Measurements from ENCODE around the gene FANCE. TPM values are rescaled to one million over a fixed set of nuclear protein-coding genes. Genes with fewer than 3 reads are reported as not detected.
"Not testable (repeated sequence)": the region's sequence is repeated elsewhere in the genome, so short reads cannot be mapped to it uniquely, and the experiment has no call there.

FANCE gene
- total RNA-seq, 1 experiment from 2014 or later = 10.4 TPM

DNA sequence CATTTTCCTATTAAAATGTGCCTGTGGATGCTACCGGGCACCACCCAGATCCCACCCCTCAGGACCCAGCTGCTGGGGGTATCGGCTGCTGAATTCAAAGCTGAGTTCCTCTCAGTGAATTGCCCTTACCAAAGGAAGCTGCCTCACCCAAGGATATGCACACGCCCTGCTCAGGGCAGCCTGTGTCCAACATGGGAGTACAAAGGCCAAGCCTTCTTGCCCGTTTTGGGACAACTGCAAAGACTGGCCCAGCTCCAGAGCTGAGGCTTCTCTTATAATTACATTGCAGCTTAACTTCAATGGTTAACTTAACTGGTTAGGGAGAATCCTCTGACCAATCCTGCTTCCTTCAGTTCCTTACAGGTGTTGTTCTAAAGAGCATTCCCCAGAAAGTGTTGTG lies 19.8 kb upstream of the FANCE start:
- no peaks in the 10 kb centered on the region for H3K27me3 Mint-ChIP-seq (ENCODE audit: unreplicated experiment)
- TF ChIP-seq, protein P1, sequence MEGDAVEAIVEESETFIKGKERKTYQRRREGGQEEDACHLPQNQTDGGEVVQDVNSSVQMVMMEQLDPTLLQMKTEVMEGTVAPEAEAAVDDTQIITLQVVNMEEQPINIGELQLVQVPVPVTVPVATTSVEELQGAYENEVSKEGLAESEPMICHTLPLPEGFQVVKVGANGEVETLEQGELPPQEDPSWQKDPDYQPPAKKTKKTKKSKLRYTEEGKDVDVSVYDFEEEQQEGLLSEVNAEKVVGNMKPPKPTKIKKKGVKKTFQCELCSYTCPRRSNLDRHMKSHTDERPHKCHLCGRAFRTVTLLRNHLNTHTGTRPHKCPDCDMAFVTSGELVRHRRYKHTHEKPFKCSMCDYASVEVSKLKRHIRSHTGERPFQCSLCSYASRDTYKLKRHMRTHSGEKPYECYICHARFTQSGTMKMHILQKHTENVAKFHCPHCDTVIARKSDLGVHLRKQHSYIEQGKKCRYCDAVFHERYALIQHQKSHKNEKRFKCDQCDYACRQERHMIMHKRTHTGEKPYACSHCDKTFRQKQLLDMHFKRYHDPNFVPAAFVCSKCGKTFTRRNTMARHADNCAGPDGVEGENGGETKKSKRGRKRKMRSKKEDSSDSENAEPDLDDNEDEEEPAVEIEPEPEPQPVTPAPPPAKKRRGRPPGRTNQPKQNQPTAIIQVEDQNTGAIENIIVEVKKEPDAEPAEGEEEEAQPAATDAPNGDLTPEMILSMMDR (IDR thresholded peaks at IDR 0.05; ENCODE audit: unreplicated experiment) = no peak
- peaks cover 3% of the 10 kb centered on the region for H3K36me3 Mint-ChIP-seq (ENCODE audit: insufficient read depth, unreplicated experiment)
- intact Hi-C loops (cut with micrococcal nuclease; ENCODE audit: unreplicated experiment) = no loop called here
- H3K27ac Mint-ChIP-seq (ENCODE audit: unreplicated experiment) = no peak overlapping the region
- no peak for DNase-seq
- no TSS peak for BruUV-seq (replicated peaks)
- H3K4me1 Mint-ChIP-seq (ENCODE audit: low read depth, unreplicated experiment) = no peaks in the 10 kb centered on the region
- H3K4me3 Mint-ChIP-seq (ENCODE audit: low read depth, unreplicated experiment) = no peak overlapping the region
- peaks cover 3% of the 10 kb centered on the region for H3K9me3 Mint-ChIP-seq (ENCODE audit: low read depth, unreplicated experiment)
- CTCF ChIA-PET = no interaction called here

DNA sequence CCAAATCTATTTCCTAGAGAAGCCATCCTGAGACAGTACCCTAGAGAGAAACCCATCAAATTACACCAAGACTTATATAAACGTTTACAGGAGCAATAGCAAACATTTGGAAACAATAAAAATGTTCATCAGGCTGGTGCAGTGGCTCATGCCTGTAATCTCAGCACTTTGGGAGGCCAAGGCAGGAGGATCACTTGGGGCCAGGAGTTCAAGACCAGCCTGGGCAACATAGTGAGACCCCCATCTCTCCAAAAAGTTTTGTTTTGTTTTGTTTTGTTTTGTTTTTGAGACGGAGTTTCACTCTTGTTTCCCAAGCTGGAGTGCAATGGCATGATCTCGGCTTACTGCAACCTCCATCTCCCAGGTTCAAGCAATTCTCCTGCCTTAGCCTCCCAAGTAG lies 19.4 kb upstream of the FANCE start:
- H3K27me3 Mint-ChIP-seq (ENCODE audit: unreplicated experiment); H3K36me3 Mint-ChIP-seq (ENCODE audit: insufficient read depth, unreplicated experiment); intact Hi-C loops (cut with micrococcal nuclease; ENCODE audit: unreplicated experiment); H3K9me3 Mint-ChIP-seq (ENCODE audit: low read depth, unreplicated experiment); H3K4me3 Mint-ChIP-seq (ENCODE audit: low read depth, unreplicated experiment); CTCF ChIA-PET; H3K4me1 Mint-ChIP-seq (ENCODE audit: low read depth, unreplicated experiment); H3K27ac Mint-ChIP-seq (ENCODE audit: unreplicated experiment); BruUV-seq (replicated peaks); DNase-seq: not testable (repeated sequence)

DNA sequence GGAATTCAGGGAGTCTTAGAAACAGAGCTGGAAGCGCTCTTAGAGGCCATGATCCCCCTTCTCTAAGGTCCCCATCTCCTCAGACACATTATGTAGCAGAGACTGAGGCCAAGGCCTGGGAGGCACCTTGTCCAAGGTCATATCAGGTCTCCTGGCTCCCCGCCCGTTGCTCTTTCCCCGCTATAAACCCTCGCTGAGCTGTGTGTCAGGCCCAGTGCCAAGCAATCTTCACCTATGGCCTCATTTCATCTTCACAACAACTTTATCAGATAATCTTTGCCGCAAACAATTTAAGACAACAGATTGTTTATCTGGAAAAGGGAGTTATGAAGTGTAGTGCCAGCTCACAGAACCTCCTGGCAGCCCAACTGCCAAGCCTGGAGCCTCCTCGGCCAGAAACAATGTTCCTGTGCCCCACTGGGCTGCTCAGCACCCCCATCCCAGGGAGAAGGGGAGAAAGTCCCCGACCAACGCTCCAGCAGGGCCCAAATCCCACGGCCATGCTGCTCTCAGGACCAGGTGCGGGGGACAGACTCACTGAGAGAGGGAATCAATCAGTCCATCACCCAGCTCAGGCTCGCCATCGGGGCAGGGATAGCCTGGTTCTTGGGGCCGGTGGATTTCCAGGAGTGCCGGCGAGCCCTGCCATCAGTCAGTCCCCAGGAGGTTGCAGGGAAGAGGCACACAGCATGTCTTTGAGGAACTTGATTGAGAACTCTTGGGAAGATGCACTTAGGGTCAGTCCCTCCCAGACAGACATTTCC lies 16.9 kb upstream of the FANCE start:
- CTCF ChIA-PET = interaction anchor here (0.6 to 1.8 kb wide), 2 partner anchors 94 to 1216 kb away, joined by 3 to 4 read pairs; no protein-coding TSS in a partner anchor
- H3K4me3 Mint-ChIP-seq (ENCODE audit: low read depth, unreplicated experiment) = no peak overlapping the region
- no peak for DNase-seq
- H3K27ac Mint-ChIP-seq (ENCODE audit: unreplicated experiment) = no peak overlapping the region
- intact Hi-C loops (cut with micrococcal nuclease; ENCODE audit: unreplicated experiment) = no loop called here
- no peaks in the 10 kb centered on the region for H3K4me1 Mint-ChIP-seq (ENCODE audit: low read depth, unreplicated experiment)
- H3K9me3 Mint-ChIP-seq (ENCODE audit: low read depth, unreplicated experiment) = no peaks in the 10 kb centered on the region
- BruUV-seq (replicated peaks) = no TSS peak
- no peaks in the 10 kb centered on the region for H3K36me3 Mint-ChIP-seq (ENCODE audit: insufficient read depth, unreplicated experiment)
- no peaks in the 10 kb centered on the region for H3K27me3 Mint-ChIP-seq (ENCODE audit: unreplicated experiment)
- TF ChIP-seq, protein P1 (IDR thresholded peaks at IDR 0.05; ENCODE audit: unreplicated experiment) = no peak

DNA sequence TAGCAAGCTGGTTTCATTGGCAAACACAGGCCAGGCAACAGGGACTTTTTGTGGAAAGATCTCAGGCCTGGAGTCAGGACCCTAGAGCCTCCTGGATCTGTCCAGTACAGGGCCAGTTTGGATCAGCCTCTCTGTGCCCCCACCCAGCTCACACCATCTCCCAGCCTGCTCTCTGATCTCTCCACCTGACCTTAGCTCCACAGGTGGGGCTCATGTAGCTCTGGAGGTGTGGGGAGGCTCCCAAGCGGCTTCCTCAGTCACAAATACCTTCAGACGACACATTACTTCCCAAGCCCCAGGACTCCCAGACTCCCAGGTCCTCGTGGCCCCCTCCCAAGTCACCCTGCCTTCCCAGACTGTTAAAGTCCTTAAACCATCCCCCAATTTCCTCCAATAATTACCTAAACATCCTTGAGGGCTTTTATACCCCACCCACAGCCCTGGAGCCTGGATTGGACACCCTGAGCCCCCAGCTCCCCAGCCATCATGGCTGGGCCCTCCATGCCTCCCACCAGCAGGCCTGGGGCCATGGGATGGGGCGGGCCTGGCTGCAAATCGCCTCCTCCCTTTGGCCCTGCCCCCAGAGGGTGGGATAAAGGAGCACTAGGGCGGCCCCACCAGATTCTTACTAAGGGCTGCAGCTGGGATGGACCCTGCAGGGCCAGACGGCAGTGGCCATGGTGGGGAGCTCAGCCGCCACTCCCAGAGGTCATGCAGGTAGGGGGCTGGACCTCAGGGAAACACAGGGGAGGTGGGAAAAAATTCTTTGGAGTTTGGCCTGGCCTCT lies 15.9 kb upstream of the FANCE start:
- no peaks in the 10 kb centered on the region for H3K27me3 Mint-ChIP-seq (ENCODE audit: unreplicated experiment)
- H3K27ac Mint-ChIP-seq (ENCODE audit: unreplicated experiment) = no peak overlapping the region
- CTCF ChIA-PET = interaction anchor here (0.6 to 1.8 kb wide), 4 partner anchors 13 to 1217 kb away, joined by 3 to 5 read pairs (median 4); no protein-coding TSS in a partner anchor
- H3K9me3 Mint-ChIP-seq (ENCODE audit: low read depth, unreplicated experiment) = no peaks in the 10 kb centered on the region
- H3K36me3 Mint-ChIP-seq (ENCODE audit: insufficient read depth, unreplicated experiment) = no peaks in the 10 kb centered on the region
- no peak overlapping the region for H3K4me3 Mint-ChIP-seq (ENCODE audit: low read depth, unreplicated experiment)
- H3K4me1 Mint-ChIP-seq (ENCODE audit: low read depth, unreplicated experiment) = no peaks in the 10 kb centered on the region
- TF ChIP-seq, protein P1 (IDR thresholded peaks at IDR 0.05; ENCODE audit: unreplicated experiment) = no peak
- intact Hi-C loops (cut with micrococcal nuclease; ENCODE audit: unreplicated experiment) = no loop called here
- no peak for DNase-seq
- no TSS peak for BruUV-seq (replicated peaks)

- BruUV-seq (replicated peaks); H3K4me1 Mint-ChIP-seq (ENCODE audit: low read depth, unreplicated experiment); intact Hi-C loops (cut with micrococcal nuclease; ENCODE audit: unreplicated experiment); H3K9me3 Mint-ChIP-seq (ENCODE audit: low read depth, unreplicated experiment); H3K4me3 Mint-ChIP-seq (ENCODE audit: low read depth, unreplicated experiment); H3K27me3 Mint-ChIP-seq (ENCODE audit: unreplicated experiment); H3K27ac Mint-ChIP-seq (ENCODE audit: unreplicated experiment); DNase-seq; H3K36me3 Mint-ChIP-seq (ENCODE audit: insufficient read depth, unreplicated experiment): not testable (repeated sequence)
- CTCF ChIA-PET = interaction anchor here (0.6 to 0.7 kb wide), 2 partner anchors 149 to 937 kb away, joined by 3 to 7 read pairs; no protein-coding TSS in a partner anchor
Observed at GRCh38 chr6:35438378-35439065, 13.6 kb upstream of the FANCE start.

Measured in Calu3 (cell line).